Heart right ventricle (tissue), 16 donors: ENCODE data around the gene MTG2. TPM values are rescaled to one million over a fixed set of nuclear protein-coding genes. Genes with fewer than 3 reads are reported as not detected.

Experiments
- ATAC-seq, 8 donors: fragments of 200-7000 bp; cut with Tn5 transposase; one replicate each; pipeline ENCODE4 v1.9.1; 2020; ENCODE audit warnings: mild to moderate bottlenecking in 8 of 8, moderate library complexity in 8 of 8, moderate number of reproducible peaks in 1 of 8
- DNase-seq, 2 donors: peaks; one replicate each; pipeline ENCODE4 v3.0.0-alpha.2; 2020
- H3K27ac ChIP-seq, 10 donors: fragments of 200-600 bp; sonication (generic) in 2 of 10; one replicate each; pipeline versions ENCODE4 v1.5.0 to v1.8.0; 2020 to 2022; ENCODE audit warnings: mild to moderate bottlenecking in 3 of 10
- H3K27me3 ChIP-seq, 7 donors: fragments of 200-600 bp; one replicate each; pipeline ENCODE4 v1.8.0; 2021 to 2022; ENCODE audit warnings: mild to moderate bottlenecking in 2 of 7
- H3K36me3 ChIP-seq, 9 donors: fragments of 200-600 bp; sonication (generic) in 1 of 9; one replicate each; pipeline versions ENCODE4 v1.5.0 to v1.8.0; 2020 to 2022; ENCODE audit warnings: mild to moderate bottlenecking in 2 of 9
- H3K4me1 ChIP-seq, 9 donors: fragments of 200-600 bp; sonication (generic) in 1 of 9; one replicate each; pipeline versions ENCODE4 v1.5.0 to v1.8.0; 2020 to 2022; ENCODE audit warnings: mild to moderate bottlenecking in 4 of 9
- H3K4me3 ChIP-seq, 10 donors: fragments of 200-600 bp; sonication (generic) in 2 of 10; one replicate each; pipeline versions ENCODE4 v1.5.0 to v1.8.0; 2020 to 2022; ENCODE audit warnings: mild to moderate bottlenecking in 7 of 10, moderate library complexity in 2 of 10
- H3K9me3 ChIP-seq, 11 donors: fragments of 200-600 bp in 10 of 11; sonication (generic) in 2 of 11; one replicate each; pipeline versions ENCODE4 v1.5.0 to v1.8.0; 2013 to 2022; ENCODE audit warnings: mild to moderate bottlenecking in 2 of 11, control low read depth in 1 of 11, moderate library complexity in 1 of 11
- whole genome bisulfite sequencing, 2 donors: extraction: QIAGEN DNeasy Blood & Tissue Kit; methylation state at CpG; one replicate each; pipeline ENCODE4 v1.1.7; 2013; ENCODE audit warnings: inconsistent platforms in 1 of 2; 5-methylcytosine and 5-hydroxymethylcytosine counted together
- intact Hi-C, 10 donors: fragments of 100-400 bp; cut with DNase I; formaldehyde crosslinking; loops; one replicate each; pipeline versions ENCODE4 v1.11.1 to v1.14.2; 2022
- polyA plus RNA-seq, 2 donors: library from polyadenylated mRNA; stranded (reverse); fragments of 200-250 nt; gene quantifications; one replicate each; pipeline ENCODE4 v1.2.3, GENCODE V29; 2013
- total RNA-seq, 10 donors: library from RNA; stranded (reverse); fragmentation: NEBNext Ultra II Directional in 3 of 10; extraction: Animal tissue kit (Norgen Biotek cat#: 25700) in 3 of 10; gene quantifications; one replicate each; pipeline versions ENCODE4 v1.2.1 to v1.2.4, GENCODE V29; 2021 to 2023
- TF ChIP-seq, protein P1 (sequence below), 9 donors: fragments of 200-600 bp; sonication (generic) in 2 of 9; IDR thresholded peaks; one replicate each; pipeline versions ENCODE4 v1.5.0 to v1.8.0; 2021 to 2022; ENCODE audit warnings: antibody characterized with exemption in 9 of 9, mild to moderate bottlenecking in 5 of 9, moderate library complexity in 1 of 9
- donor health status: Arrhythmogenic right ventricular cardiomyopathy.
- donor health status: ischemic (EF 13 %, LVEDD 7.1; RV severe dilation, severe dysfunction).
- donor health status: healthy with polysubstance abuse.
- donor health status: DM: no; HTN: yes; CAD: no.
- donor health status: DM: no; HTN: no; CAD: no.
- donor health status: ischemic (EF 25% LVEDD 6.9; RV normal size, moderate dysfunction).
- donor health status: ischemic (EF 25% LVEDD 5.7; RV mildly dilated, moderate dysfunction).
- donor health status: healthy.
- donor health status: DM: yes; HTN: yes; CAD: no.
- donor health status: Ischemic cardiomyopathy.
- donor health status: ischemic (EF 35%, LVEDD 5.7; RV mildly dilated, moderate dysfunction).
- donor health status: nonischemic (EF 11% LVEDD 7.7; RV severe dilation, severe dysfunction).
- donor health status: DM: yes; HTN: yes; CAD: no.
- donor health status: PGD.
- donor health status: ischemic (EF 29% LVEDD 5.4; RV normal size, mild dysfunction).
- donor health status: nonischemic (EF 23%, LVEDD 6.1; RV moderate dilation, normal function).

The MTG2 gene
- total and polyA plus RNA-seq, 12 donors, result 21.5 to 55.5 (median 28.2) TPM

DNA sequence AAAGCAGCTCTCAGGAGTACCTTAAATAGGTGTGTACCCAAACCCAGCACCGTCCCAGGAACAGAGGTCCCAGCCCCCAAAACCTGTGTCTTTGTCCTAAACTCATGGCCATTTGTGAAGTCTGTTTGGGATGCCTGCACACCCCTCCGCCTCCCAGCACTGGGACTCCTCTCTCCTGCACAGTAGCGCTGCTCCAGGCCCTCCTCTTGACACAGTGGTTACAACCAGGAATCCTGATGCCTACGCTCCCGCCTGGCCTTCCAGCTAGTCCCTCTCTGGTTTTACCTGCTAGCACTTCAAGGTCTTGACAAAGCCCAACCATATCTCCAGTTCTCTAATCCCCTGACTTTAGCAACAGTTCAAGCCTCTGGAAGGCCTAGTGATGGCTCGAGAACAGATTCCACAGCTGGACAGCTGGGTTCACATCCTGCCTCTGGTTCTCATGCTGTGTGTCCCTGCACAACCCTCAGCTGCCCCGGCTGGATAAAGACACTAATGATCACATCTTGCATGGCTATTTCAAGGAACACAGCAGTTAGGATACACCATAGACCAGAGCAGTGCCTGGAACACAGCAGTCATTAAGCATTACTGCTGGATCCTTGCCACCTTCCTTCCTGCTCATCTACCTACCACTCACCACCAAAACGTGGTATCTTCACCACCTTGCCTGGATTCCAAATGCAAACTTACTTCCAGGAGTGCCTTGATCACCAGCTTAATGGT lies 45.2 kb upstream of the MTG2 start:
- Histone ChIP-seq H3K36me3 (peaks cover 5 to 88% (median 50%) of the 10 kb centered on the region in 9 donors), H3K4me3 (no peak overlapping the region), H3K27ac (peak overlapping the region in 1 of 10 donors; percentile 11), H3K4me1 (peaks cover 24 to 54% (median 46%) of the 10 kb centered on the region in 9 donors), H3K27me3 (no peaks in the 10 kb centered on the region), H3K9me3 (no peaks in the 10 kb centered on the region)
- TF ChIP-seq, protein P1, sequence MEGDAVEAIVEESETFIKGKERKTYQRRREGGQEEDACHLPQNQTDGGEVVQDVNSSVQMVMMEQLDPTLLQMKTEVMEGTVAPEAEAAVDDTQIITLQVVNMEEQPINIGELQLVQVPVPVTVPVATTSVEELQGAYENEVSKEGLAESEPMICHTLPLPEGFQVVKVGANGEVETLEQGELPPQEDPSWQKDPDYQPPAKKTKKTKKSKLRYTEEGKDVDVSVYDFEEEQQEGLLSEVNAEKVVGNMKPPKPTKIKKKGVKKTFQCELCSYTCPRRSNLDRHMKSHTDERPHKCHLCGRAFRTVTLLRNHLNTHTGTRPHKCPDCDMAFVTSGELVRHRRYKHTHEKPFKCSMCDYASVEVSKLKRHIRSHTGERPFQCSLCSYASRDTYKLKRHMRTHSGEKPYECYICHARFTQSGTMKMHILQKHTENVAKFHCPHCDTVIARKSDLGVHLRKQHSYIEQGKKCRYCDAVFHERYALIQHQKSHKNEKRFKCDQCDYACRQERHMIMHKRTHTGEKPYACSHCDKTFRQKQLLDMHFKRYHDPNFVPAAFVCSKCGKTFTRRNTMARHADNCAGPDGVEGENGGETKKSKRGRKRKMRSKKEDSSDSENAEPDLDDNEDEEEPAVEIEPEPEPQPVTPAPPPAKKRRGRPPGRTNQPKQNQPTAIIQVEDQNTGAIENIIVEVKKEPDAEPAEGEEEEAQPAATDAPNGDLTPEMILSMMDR (IDR thresholded peaks at IDR 0.05), result no peak
- WGBS, 2 donors, result 67 to 71% methylated on average over 8 of the region's 8 CpGs
- no peak for DNase-seq
- no peak for ATAC-seq
- intact Hi-C loops, result loop anchor here in 8 of 10 donors (2.0 to 5.0 kb wide), 4 partner anchors 15 to 125 kb away; partner anchors contain the start of genes TAF4 (in 2 of the 8) and LSM14B (in 1 of the 8)

GRCh38 chr20:62138204-62138543 lies 44.7 kb upstream of the MTG2 start:
- DNase-seq, result no peak
- H3K4me3 ChIP-seq, result no peak overlapping the region
- no peaks in the 10 kb centered on the region for H3K9me3 ChIP-seq
- no peak overlapping the region for H3K27ac ChIP-seq
- TF ChIP-seq, protein P1 (IDR thresholded peaks at IDR 0.05), result no peak
- no peak for ATAC-seq
- H3K4me1 ChIP-seq, result peaks cover 19 to 49% (median 41%) of the 10 kb centered on the region in 9 donors
- H3K27me3 ChIP-seq, result no peaks in the 10 kb centered on the region
- 73 to 91% methylated on average over 11 of the region's 11 CpGs for WGBS, 2 donors
- H3K36me3 ChIP-seq, result peaks cover 5 to 83% (median 46%) of the 10 kb centered on the region in 9 donors
- intact Hi-C loops, result loop anchor here in 8 of 10 donors (5.0 kb wide), 3 partner anchors 71 to 126 kb away; partner anchors contain the start of gene TAF4 (in 2 of the 8)

GRCh38 chr20:62138912-62139311 lies 43.9 kb upstream of the MTG2 start:
- TF ChIP-seq, protein P1 (IDR thresholded peaks at IDR 0.05), result no peak
- H3K27ac ChIP-seq, result peak overlapping the region in 1 of 10 donors; percentile 6
- H3K4me1 ChIP-seq, result peaks cover 12 to 41% (median 33%) of the 10 kb centered on the region in 9 donors
- H3K36me3 ChIP-seq, result peaks cover 5 to 76% (median 46%) of the 10 kb centered on the region in 9 donors
- intact Hi-C loops, result loop anchor here in 8 of 10 donors (5.0 kb wide), 3 partner anchors 72 to 127 kb away; partner anchors contain the start of gene TAF4 (in 2 of the 8)
- H3K9me3 ChIP-seq, result no peaks in the 10 kb centered on the region
- 92 to 94% methylated on average over 10 of the region's 10 CpGs for WGBS, 2 donors
- no peak for DNase-seq
- H3K27me3 ChIP-seq, result no peaks in the 10 kb centered on the region
- no peak overlapping the region for H3K4me3 ChIP-seq
- no peak for ATAC-seq

DNA sequence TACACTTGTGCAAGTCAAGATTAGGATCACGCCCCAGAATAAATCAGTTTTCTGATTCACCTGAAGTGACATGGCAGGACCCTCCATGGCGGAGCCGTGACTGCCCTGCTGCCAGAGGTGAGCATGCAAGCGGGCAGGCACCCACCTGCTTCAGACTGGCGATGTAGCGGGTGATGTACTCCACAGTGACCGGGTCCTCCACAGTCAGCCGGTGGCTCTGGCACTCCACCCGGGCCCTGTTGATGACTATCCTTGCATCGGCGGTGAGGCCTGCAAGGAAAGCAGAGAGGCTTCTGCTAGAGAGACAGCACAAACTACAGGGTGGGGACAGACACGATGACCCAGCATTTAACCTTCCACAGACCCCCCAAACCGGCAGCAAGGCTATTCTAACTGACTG lies 43.2 kb upstream of the MTG2 start:
- no peak overlapping the region for H3K4me3 ChIP-seq
- WGBS, 2 donors, result 88 to 89% methylated on average over 13 of the region's 13 CpGs
- DNase-seq (no peak), ATAC-seq (no peak)
- no peaks in the 10 kb centered on the region for H3K27me3 ChIP-seq
- no peaks in the 10 kb centered on the region for H3K9me3 ChIP-seq
- TF ChIP-seq, protein P1 (IDR thresholded peaks at IDR 0.05), result no peak
- peaks cover 5 to 68% (median 44%) of the 10 kb centered on the region in 9 donors for H3K36me3 ChIP-seq
- intact Hi-C loops, result loop anchor here in 9 of 10 donors (5.0 kb wide), 7 partner anchors 43 to 658 kb away; partner anchors contain the start of genes TAF4 (in 5 of the 9), MTG2 (in 2 of the 9) and MRGBP (in 1 of the 9)
- H3K4me1 ChIP-seq, result peaks cover 11 to 38% (median 29%) of the 10 kb centered on the region in 9 donors
- H3K27ac ChIP-seq, result peak overlapping the region in 1 of 10 donors; percentile 32
